Aorta (tissue), 5 donors: ENCODE measurements around the gene PLEKHO1. TPM values are rescaled to one million over a fixed set of nuclear protein-coding genes. Genes with fewer than 3 reads are reported as not detected.
"Not testable (repeated sequence)": the region's sequence is repeated elsewhere in the genome, so short reads cannot be mapped to it uniquely, and the experiment has no call there.

ENCODE experiments used
- ATAC-seq: fragments of 200-7000 bp; cut with Tn5 transposase; one replicate; pipeline ENCODE4 v1.9.1; 2022; ENCODE audit warnings: moderate library complexity; ENCODE audit not compliant: low FRiP score
- DNase-seq, 2 donors: peaks; one replicate each; pipeline ENCODE4 v3.0.0-alpha.2; 2020
- H3K27ac ChIP-seq, 2 donors: one replicate each; pipeline ENCODE4 v1.5.1; 2013; ENCODE audit warnings: low read length in 2 of 2, mild to moderate bottlenecking in 2 of 2, moderate library complexity in 2 of 2, control low read depth in 1 of 2, inconsistent platforms in 1 of 2, low read depth in 1 of 2
- H3K27me3 ChIP-seq, 2 donors: one replicate each; pipeline ENCODE4 v1.6.1; 2013; ENCODE audit warnings: control low read depth in 1 of 2, low read length in 1 of 2, mild to moderate bottlenecking in 1 of 2, moderate library complexity in 1 of 2; ENCODE audit not compliant: insufficient read depth in 2 of 2, control insufficient read depth in 1 of 2
- H3K36me3 ChIP-seq, 2 donors: one replicate each; pipeline ENCODE4 v1.6.1; 2013; ENCODE audit warnings: control low read depth in 1 of 2, low read length in 1 of 2, mild to moderate bottlenecking in 1 of 2; ENCODE audit not compliant: insufficient read depth in 2 of 2, control insufficient read depth in 1 of 2
- H3K4me1 ChIP-seq, 2 donors: one replicate each; pipeline ENCODE4 v1.6.1; 2013; ENCODE audit warnings: low read length in 2 of 2, control low read depth in 1 of 2, mild to moderate bottlenecking in 1 of 2, moderate library complexity in 1 of 2; ENCODE audit not compliant: insufficient read depth in 2 of 2, control insufficient read depth in 1 of 2
- H3K4me3 ChIP-seq, 2 donors: one replicate each; pipeline ENCODE4 v1.5.1; 2013; ENCODE audit warnings: low read length in 2 of 2, control low read depth in 1 of 2, mild to moderate bottlenecking in 1 of 2
- H3K9me3 ChIP-seq: one replicate; pipeline ENCODE4 v1.6.1; 2013; ENCODE audit warnings: mild to moderate bottlenecking, low read length; ENCODE audit not compliant: control insufficient read depth
- WGBS, 2 donors: extraction: QIAGEN DNeasy Blood & Tissue Kit; methylation state at CpG; one replicate each; pipeline ENCODE4 v1.1.7; 2013; 5-methylcytosine and 5-hydroxymethylcytosine counted together
- intact Hi-C, 2 donors: fragments of 100-400 bp; cut with DNase I; formaldehyde crosslinking; loops; one replicate each; pipeline versions ENCODE4 v1.14.2 to v1.15.0; 2022
- polyA plus RNA-seq, 2 donors: library from polyadenylated mRNA; stranded (reverse); fragments of 200-250 nt; gene quantifications; one replicate each; pipeline ENCODE4 v1.2.3, GENCODE V29; 2013
- total RNA-seq, 2 donors: library from RNA; stranded (reverse); fragmentation: NEBNext Ultra II Directional; extraction: Animal tissue kit (Norgen Biotek cat#: 25700); gene quantifications; one replicate each; pipeline ENCODE4 v1.2.1, GENCODE V29; 2021
- donor health status: healthy with polysubstance abuse.
- donor health status: Bipolar disorder and iron deficiency.
- donor health status: DM: no; HTN: no; CAD: no.
- donor health status: DM: no; HTN: no; CAD: no.
- donor health status: DM: yes; HTN: yes; CAD: no.

The PLEKHO1 gene
- total and polyA plus RNA-seq, 4 donors = 56.6 to 146 (median 118) TPM

- no peak overlapping the region for H3K27ac ChIP-seq
- no peaks in the 10 kb centered on the region for H3K27me3 ChIP-seq
- H3K9me3 ChIP-seq = no peaks in the 10 kb centered on the region
- H3K36me3 ChIP-seq = peaks cover 0 to 2% of the 10 kb centered on the region in 2 donors
- no peak overlapping the region for H3K4me3 ChIP-seq
- peaks cover 0 to 2% of the 10 kb centered on the region in 2 donors for H3K4me1 ChIP-seq
- intact Hi-C loops = no loop called here
- ATAC-seq (no peak), DNase-seq (no peak)
These were observed 7.6 kb upstream of the PLEKHO1 start for GRCh38 chr1:150142083-150142482.

- DNase-seq = no peak
- Histone ChIP-seq H3K4me1 (peaks cover 0 to 2% of the 10 kb centered on the region in 2 donors), H3K36me3 (peaks cover 0 to 2% of the 10 kb centered on the region in 2 donors), H3K4me3 (no peak overlapping the region), H3K27ac (no peak overlapping the region), H3K27me3 (no peaks in the 10 kb centered on the region), H3K9me3 (no peaks in the 10 kb centered on the region)
- no peak for ATAC-seq
- intact Hi-C loops = loop anchor here in 1 of 2 donors (5.0 kb wide), 1 partner anchor 42 kb away; no protein-coding TSS in a partner anchor
- 75 to 77% methylated on average over 5 of the region's 5 CpGs for WGBS, 2 donors
These were observed 5.1 kb upstream of the PLEKHO1 start for GRCh38 chr1:150144606-150145005.

GRCh38 chr1:150146016-150146415, 3.7 kb upstream of the PLEKHO1 start:
- H3K27me3 ChIP-seq, DNase-seq, H3K9me3 ChIP-seq, ATAC-seq, H3K4me3 ChIP-seq, H3K4me1 ChIP-seq, H3K27ac ChIP-seq, H3K36me3 ChIP-seq: not testable (repeated sequence)
- WGBS, 2 donors = 82 to 88% methylated on average over 5 of the region's 5 CpGs
- intact Hi-C loops = loop anchor here in 1 of 2 donors (5.0 kb wide), 1 partner anchor 44 kb away; no protein-coding TSS in a partner anchor

GRCh38 chr1:150146849-150147542, 2.7 kb upstream of the PLEKHO1 start:
- DNase-seq (no peak), ATAC-seq (no peak)
- H3K4me1 ChIP-seq = peaks cover 0 to 2% of the 10 kb centered on the region in 2 donors
- H3K36me3 ChIP-seq = peaks cover 0 to 2% of the 10 kb centered on the region in 2 donors
- 86 to 87% methylated on average over 10 of the region's 10 CpGs for WGBS, 2 donors
- intact Hi-C loops = loop anchor here in 1 of 2 donors (5.0 kb wide), 1 partner anchor 45 kb away; no protein-coding TSS in a partner anchor
- no peaks in the 10 kb centered on the region for H3K27me3 ChIP-seq
- H3K9me3 ChIP-seq = no peaks in the 10 kb centered on the region
- H3K27ac ChIP-seq = no peak overlapping the region
- no peak overlapping the region for H3K4me3 ChIP-seq

GRCh38 chr1:150148837-150149270, 862 bp upstream of the PLEKHO1 start:
- DNase-seq (no peak), ATAC-seq (no peak)
- intact Hi-C loops = loop anchor here in 1 of 2 donors (5.0 kb wide), 1 partner anchor 47 kb away; no protein-coding TSS in a partner anchor

GRCh38 chr1:150150133-150151021, 661 bp downstream of the PLEKHO1 start:
- intact Hi-C loops = loop anchor here in 1 of 2 donors (1.0 kb wide), 1 partner anchor 12 kb away; no protein-coding TSS in a partner anchor
- Histone ChIP-seq H3K4me1 (no peaks in the 10 kb centered on the region), H3K27me3 (no peaks in the 10 kb centered on the region), H3K9me3 (no peaks in the 10 kb centered on the region), H3K27ac (peak overlapping the region; percentile 85 to 100), H3K36me3 (peaks cover 0 to 7% of the 10 kb centered on the region in 2 donors), H3K4me3 (peak overlapping the region; percentile 100)
- WGBS, 2 donors = 1% methylated on average over 61 to 114 of the region's 114 CpGs
- ATAC-seq = peak; percentile 22
- DNase-seq = peak; percentile 72 to 81

More at GRCh38 chr1:150148837-150149270, 862 bp upstream of the PLEKHO1 start:
- 21 to 22% methylated on average over 8 of the region's 8 CpGs for WGBS, 2 donors
- Histone ChIP-seq H3K36me3 (peaks cover 0 to 4% of the 10 kb centered on the region in 2 donors), H3K9me3 (no peaks in the 10 kb centered on the region), H3K27me3 (no peaks in the 10 kb centered on the region), H3K4me1 (peaks cover 0 to 2% of the 10 kb centered on the region in 2 donors), H3K4me3 (peak overlapping the region; percentile 100), H3K27ac (peak overlapping the region; percentile 85 to 100)

GRCh38 chr1:150151291-150152181, 1.8 kb downstream of the PLEKHO1 start:
- no peaks in the 10 kb centered on the region for H3K9me3 ChIP-seq
- peaks cover 0 to 8% of the 10 kb centered on the region in 2 donors for H3K36me3 ChIP-seq
- 3 to 6% methylated on average over 15 of the region's 15 CpGs for WGBS, 2 donors
- no peaks in the 10 kb centered on the region for H3K27me3 ChIP-seq
- DNase-seq (peak in 1 of 2 donors; percentile 79), ATAC-seq (no peak)
- peak overlapping the region; percentile 85 to 100 for H3K27ac ChIP-seq
- no peaks in the 10 kb centered on the region for H3K4me1 ChIP-seq
- H3K4me3 ChIP-seq = peak overlapping the region; percentile 100
- intact Hi-C loops = loop anchor here in 1 of 2 donors (1.0 kb wide), 1 partner anchor 11 kb away; no protein-coding TSS in a partner anchor

- DNase-seq = no peak
- peak overlapping the region; percentile 100 for H3K4me3 ChIP-seq
- intact Hi-C loops = no loop called here
- ATAC-seq = no peak
- whole genome bisulfite sequencing, 2 donors = 35 to 36% methylated on average over 2 of the region's 2 CpGs
- H3K4me1 ChIP-seq = no peaks in the 10 kb centered on the region
- H3K36me3 ChIP-seq = peaks cover 0 to 8% of the 10 kb centered on the region in 2 donors
- no peaks in the 10 kb centered on the region for H3K9me3 ChIP-seq
- H3K27ac ChIP-seq = peak overlapping the region; percentile 64 to 100
- no peaks in the 10 kb centered on the region for H3K27me3 ChIP-seq
These were observed 2.4 kb downstream of the PLEKHO1 start for GRCh38 chr1:150152182-150152536.
